GM18508 (cell line): Measurements from ENCODE around the gene OR14A16.

Source experiments
- ATAC-seq: cut with Tn5 transposase; IDR thresholded peaks from one replicate; pipeline ENCODE4 v1.9.1; 2021; ENCODE audit warnings: moderate number of reproducible peaks; ENCODE audit not compliant: insufficient read depth, unreplicated experiment

OR14A16 gene

DNA sequence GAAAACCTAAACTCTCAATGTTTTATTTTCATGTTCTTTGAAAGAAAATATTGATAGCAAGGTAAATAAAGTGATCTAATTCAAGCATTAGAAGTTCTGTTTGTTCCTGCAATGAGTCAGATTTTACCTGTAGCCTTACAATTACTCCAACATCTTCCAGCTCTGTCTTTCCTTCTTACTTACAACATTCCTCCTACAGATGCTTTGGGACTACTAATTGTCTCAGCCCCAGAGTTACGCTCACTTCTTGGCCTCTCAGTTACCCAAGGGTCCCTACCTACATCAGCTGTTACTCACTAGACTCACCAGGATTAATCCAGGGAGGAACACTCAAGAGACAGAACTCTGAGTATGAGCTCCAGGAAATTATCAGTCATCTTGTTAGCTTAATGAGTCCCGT, 26.4 kb downstream of the OR14A16 start:
- no peak for ATAC-seq

DNA sequence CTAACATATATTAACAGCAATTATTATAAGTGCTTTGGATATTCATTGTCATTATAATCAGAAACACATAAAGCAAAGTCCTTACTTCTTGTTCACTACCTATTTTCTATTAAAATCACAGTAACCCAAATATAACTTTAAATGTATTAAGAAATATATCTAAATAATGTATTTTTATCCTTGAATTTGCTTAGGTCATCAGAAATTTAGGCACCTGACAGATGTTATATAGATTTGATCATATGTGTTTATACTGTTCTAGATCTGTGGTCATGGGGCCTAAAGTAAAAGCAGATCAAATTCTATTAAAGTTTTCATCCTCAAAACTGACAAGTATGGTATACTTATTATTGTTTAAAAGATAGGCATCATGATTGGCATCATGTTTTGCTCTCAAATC, 54.3 kb downstream of the OR14A16 start:
- ATAC-seq: no peak
